Cardiac septum (tissue), 1 donor: ENCODE data around the gene ADA. TPM values are rescaled to one million over a fixed set of nuclear protein-coding genes. Genes with fewer than 3 reads are reported as not detected.

Experiments used
- DNase-seq: peaks from one replicate; pipeline ENCODE4 v3.0.0-alpha.2; 2020; ENCODE audit warnings: low spot score
- intact Hi-C: fragments of 100-400 bp; cut with DNase I; formaldehyde crosslinking; loops from one replicate; pipeline ENCODE4 v1.14.0; 2022
- total RNA-seq: library from RNA; stranded (reverse); fragmentation: NEBNext Ultra II Directional; extraction: Animal tissue kit (Norgen Biotek cat#: 25700); gene quantifications from one replicate; pipeline ENCODE4 v1.2.1, GENCODE V29; 2021
- donor health status: DM: no; HTN: no; CAD: no.

The ADA gene
- total RNA-seq, 1 donor from 2014 or later, result 4.1 TPM

GRCh38 chr20:44630297-44630696, 21.2 kb downstream of the ADA start:
- intact Hi-C loops, result no loop called here
- no peak for DNase-seq

DNA sequence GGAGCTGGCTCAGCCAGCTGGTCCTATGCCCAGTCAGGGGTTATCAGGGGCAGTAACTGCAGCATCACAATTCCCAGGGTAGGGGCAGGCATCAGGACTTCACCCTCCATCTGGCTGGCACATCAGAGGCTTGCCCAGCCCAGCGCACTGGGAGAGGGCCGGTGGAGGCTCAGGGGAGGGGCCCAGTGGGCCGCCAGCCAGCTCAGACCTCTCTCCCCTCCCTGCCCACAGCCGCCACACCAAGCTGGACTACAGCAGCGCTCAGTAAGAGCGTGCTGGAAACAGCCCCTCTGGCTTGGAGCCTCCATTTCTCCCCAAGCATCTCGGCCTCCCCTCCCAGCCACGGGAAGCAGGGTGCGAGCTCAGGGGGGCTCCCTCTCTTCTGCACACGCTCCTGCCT, 22.0 kb downstream of the ADA start:
- DNase-seq, result no peak
- intact Hi-C loops, result no loop called here

DNA sequence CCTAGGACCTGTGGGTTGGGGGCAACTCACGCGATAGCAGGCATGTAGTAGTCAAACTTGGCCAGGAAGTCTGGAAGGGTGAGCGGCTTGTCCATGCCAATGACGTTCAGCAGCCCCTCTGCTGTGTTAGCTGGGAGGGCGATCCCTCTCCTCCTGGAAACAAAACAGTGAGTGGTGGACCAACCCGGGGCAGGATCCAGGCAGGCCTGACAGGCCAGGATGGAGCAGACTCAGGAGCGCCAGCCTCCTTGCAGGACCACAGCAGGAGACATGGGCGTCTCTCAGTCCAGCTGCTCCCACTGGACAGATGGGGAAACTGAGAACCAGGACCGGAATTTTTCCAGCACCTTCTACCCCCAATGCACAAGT, 22.5 kb downstream of the ADA start:
- no peak for DNase-seq
- intact Hi-C loops, result no loop called here

DNA sequence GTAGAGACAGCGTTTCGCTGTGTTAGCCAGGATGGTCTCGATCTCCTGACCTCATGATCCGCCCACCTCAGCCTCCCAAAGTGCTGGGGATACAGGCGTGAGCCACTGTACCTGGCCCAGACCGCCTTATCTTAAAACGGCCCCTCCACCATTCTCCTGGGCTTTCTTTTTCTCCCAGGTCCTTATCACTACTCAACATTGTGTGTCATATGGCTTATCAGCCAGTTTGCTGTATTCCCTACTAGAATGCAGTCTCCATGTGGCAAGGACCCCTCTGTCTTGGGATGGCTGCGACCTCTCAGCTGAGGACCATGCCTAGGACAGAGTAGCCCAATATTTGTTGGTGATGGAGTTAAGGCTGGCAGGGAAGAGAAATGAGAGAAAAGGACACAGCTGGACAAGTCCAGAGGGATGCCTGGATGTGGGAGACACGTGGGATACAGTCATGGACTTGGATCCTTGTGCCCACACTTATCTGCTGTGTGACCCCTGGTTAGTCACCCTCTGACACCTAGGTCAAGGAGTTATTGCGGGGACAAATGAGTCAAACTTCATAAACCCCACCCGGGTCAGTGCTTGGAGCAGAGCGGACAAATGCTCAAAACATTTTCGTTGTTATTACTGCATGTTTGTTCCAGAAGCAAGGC, 24.0 kb downstream of the ADA start:
- no peak for DNase-seq
- intact Hi-C loops, result no loop called here

DNA sequence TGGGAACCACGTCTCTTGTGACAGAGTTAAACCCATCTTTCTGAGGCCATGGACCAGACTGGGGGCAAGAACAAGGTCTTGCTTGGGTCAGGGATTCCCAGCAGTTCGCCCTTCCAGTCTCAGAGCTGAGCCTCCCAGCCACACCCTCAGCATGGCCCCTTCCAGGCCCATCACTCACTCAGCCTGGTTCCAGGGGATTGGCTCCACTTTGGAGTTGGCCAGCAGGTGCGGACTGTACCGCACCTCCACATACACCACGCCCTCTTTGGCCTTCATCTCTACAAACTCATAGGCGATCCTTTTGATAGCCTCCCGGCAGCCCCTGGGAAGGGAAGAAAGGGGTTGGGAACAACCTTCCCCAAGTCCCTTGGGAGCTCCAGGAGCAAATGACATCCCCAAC, 25.2 kb downstream of the ADA start:
- no peak for DNase-seq
- intact Hi-C loops, result no loop called here

DNA sequence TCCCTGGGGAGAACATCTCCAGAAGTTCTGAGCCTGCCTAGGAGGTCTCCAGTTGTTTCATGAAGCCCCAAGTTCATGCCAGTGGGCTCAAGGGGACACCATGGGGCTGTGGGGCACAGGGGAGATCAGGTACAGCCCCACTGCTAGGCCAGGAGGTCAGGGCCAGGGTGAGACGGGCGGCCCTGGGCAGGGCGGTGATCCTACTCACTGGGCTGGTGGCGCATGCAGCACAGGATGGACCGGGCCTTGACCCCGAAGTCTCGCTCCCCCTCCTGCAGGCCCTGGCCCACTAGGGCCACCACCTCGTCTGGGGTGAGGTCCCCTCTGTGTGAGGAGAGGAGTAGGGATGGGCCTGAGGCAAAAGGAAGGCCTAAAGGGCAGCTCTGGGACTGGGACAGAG, 26.1 kb downstream of the ADA start:
- intact Hi-C loops, result no loop called here
- no peak for DNase-seq

DNA sequence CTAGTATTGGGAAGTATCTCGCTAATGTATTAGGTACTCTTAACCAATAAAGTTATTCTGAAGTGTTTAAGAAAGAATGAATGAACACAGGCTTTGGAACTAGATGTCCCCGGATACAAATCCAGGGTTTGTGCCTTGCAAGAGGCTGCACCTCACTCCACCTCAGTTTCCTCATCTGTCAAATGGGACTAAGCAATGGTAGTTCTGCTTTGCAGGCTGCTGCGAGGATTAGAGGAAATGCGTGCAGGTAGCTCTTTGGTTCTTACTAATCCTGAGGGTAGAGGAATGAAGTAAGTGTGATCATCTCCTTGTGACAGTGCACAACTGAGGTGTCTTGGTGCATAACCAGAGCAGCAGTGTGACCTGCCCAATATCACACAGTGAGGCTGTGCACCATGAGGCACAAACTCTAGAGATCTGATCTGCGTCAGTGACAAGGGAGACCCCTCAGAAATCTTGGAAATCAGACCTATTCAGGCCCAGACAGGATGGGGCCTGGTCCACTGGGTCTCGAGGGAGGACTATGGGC, 26.7 kb downstream of the ADA start:
- no peak for DNase-seq
- intact Hi-C loops, result no loop called here

- no peak for DNase-seq
- intact Hi-C loops, result no loop called here
These were observed 27.3 kb downstream of the ADA start for GRCh38 chr20:44624152-44624551.

- intact Hi-C loops, result no loop called here
- DNase-seq, result no peak
These were observed 28.8 kb downstream of the ADA start for GRCh38 chr20:44622501-44623270.

- no peak for DNase-seq
- intact Hi-C loops, result no loop called here
These were observed 29.6 kb downstream of the ADA start for GRCh38 chr20:44621939-44622338.

DNA sequence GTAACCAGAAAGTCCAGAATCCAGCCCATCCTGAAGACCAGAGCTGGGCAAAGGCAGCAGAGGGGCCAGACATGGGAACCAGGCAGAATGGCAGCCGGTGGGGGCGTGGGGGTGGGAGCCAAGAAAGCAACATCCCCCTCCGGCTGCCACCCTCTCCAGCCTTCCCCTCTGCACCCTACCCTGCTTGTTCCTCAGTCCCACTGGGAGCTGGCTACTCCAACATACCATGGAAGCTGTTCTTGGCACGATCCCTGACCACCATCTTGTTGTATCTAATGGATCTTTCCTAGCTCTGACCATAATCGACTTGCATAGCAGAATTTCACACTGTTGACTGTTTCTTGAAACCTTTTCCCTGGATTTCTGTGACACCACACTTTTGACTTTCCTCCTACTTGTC, 30.2 kb downstream of the ADA start:
- no peak for DNase-seq
- intact Hi-C loops, result no loop called here

DNA sequence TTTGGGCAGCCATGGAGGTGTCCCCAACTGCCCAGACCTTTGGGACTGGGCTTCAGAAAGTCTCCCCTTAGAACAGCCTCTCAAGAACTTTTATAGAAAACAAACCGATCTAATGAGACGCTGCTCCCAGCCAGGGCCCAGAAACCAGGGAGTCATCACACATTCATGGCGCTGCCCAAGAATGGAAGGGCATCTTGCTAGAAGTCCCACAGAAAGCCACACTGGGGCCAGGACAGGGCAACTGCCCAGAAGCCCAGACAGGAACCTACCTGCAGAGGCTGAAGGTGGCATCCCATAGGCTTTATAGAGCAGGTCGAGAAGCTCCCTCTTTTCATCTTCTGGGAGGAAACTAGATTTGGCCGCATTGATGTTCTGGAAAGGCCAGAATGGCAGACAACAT, 31.5 kb downstream of the ADA start:
- DNase-seq, result no peak
- intact Hi-C loops, result no loop called here

DNA sequence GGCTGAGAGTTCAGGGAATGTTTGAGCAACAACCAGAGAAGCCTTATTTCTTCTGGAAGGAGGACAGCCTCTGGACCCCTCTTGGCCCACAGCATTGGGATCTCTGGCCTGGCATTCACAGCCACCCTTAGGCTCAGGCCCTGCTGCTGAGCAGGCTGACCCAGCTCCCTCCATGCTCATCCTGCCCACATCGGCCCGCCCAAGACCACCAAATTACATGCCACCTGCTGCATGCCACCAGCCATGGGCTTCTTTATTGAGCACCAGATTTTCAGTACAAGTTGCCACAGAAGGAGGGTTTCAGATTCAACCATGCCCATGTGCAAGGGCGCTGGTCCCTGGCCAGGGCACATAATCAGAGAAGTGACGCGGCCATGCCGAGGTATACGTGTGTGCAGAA, 32.2 kb downstream of the ADA start:
- no peak for DNase-seq
- intact Hi-C loops, result loop anchor here (10.0 kb wide), 1 partner anchor 66 kb away; no protein-coding TSS in a partner anchor

- intact Hi-C loops, result loop anchor here (10.0 kb wide), 1 partner anchor 66 kb away; no protein-coding TSS in a partner anchor
- peak; percentile 74 for DNase-seq
These were observed 33.2 kb downstream of the ADA start for GRCh38 chr20:44618318-44618731.

GRCh38 chr20:44616604-44616964, 34.9 kb downstream of the ADA start:
- intact Hi-C loops, result loop anchor here (10.0 kb wide), 1 partner anchor 68 kb away; no protein-coding TSS in a partner anchor
- peak; percentile 80 for DNase-seq

- peak; percentile 69 for DNase-seq
- intact Hi-C loops, result loop anchor here (10.0 kb wide), 1 partner anchor 69 kb away; no protein-coding TSS in a partner anchor
These were observed 35.5 kb downstream of the ADA start for GRCh38 chr20:44615876-44616603.

GRCh38 chr20:44615169-44615791, 36.2 kb downstream of the ADA start:
- intact Hi-C loops, result loop anchor here (10.0 kb wide), 1 partner anchor 70 kb away; no protein-coding TSS in a partner anchor
- DNase-seq, result peak; percentile 75

DNA sequence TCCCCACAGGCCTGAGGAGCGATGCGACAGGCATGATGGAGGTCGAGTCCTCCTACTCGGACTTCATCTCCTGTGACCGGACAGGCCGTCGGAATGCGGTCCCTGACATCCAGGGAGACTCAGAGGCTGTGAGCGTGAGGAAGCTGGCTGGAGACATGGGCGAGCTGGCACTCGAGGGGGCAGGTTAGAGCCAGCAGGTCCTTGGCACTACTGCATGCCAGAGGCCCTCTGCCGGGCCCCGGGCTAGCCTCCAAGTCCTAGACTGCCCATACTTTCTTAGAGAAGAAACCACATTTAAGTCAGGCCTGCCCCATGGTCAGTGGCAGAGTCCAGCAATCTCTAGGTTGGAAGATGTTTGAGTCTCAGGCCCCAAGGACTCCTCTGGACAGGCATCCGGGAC, 37.0 kb downstream of the ADA start:
- intact Hi-C loops, result loop anchor here (5.0 to 10.0 kb wide), 2 partner anchors 70 to 402 kb away; partner anchors contain the start of gene OSER1
- DNase-seq, result peak; percentile 80

DNA sequence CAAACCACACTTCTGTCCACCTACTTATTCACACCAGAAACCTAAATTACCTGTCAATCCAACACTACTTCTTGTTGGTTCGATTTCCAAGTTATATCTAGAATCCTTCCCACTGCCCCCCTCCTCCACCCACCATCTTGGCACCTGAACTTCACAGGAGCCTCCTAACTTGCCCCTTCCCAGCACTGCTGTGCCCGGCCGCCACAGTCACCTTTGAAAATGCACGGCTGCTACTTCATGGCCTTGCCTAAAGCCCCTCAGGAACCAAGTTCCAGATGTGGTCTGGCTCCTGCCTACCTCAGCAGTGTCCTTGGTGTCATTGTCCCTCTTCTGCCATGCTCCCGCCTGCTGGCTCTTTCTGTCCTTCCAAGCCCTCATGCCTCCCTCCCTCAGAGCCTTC, 37.9 kb downstream of the ADA start:
- DNase-seq, result peak; percentile 60
- intact Hi-C loops, result loop anchor here (5.0 to 10.0 kb wide), 2 partner anchors 71 to 401 kb away; partner anchors contain the start of gene OSER1
